OCI-LY3 (cell line): ENCODE measurements around the gene WDR27.

Experiments
- H2AFZ ChIP-seq: fragments of 200-600, 300-600 bp; shearing (Covaris generic); 2 replicates; pipeline ENCODE4 v1.6.0; 2014; ENCODE audit warnings: antibody characterized with exemption, low read depth, low read length
- H3K27ac ChIP-seq: fragments of 200-600, 300-600 bp; sonication (generic); 2 replicates; pipeline ENCODE4 v1.5.1; 2014; ENCODE audit warnings: mild to moderate bottlenecking, low read length, moderate library complexity, mixed read lengths
- H3K27me3 ChIP-seq: fragments of 200-600, 300-600 bp; sonication (generic); 2 replicates; pipeline ENCODE4 v1.6.1; 2014; ENCODE audit warnings: low read depth, low read length, mixed read lengths
- H3K36me3 ChIP-seq: fragments of 200-600, 300-600 bp; sonication (generic); replicated peaks from 2 replicates; pipeline ENCODE3; 2014; ENCODE audit warnings: low read depth, low read length, mixed read lengths
- H3K4me1 ChIP-seq: fragments of 300-600, 200-600 bp; sonication (generic); 2 replicates; pipeline ENCODE4 v1.6.1; 2014; ENCODE audit warnings: low read length, mixed read lengths
- H3K4me2 ChIP-seq: fragments of 200-600, 300-600 bp; sonication (generic); 2 replicates; pipeline ENCODE4 v1.6.1; 2014; ENCODE audit warnings: low read length, mixed read lengths
- H3K4me3 ChIP-seq: fragments of 300-600, 200-600 bp; sonication (generic); 2 replicates; pipeline ENCODE4 v1.5.1; 2014; ENCODE audit warnings: antibody characterized with exemption, mild to moderate bottlenecking, low read length, moderate library complexity
- H3K79me2 ChIP-seq: fragments of 300-600, 200-600 bp; shearing (Covaris generic); 2 replicates; pipeline ENCODE4 v1.6.1; 2014; ENCODE audit warnings: mild to moderate bottlenecking, low read length, mixed read lengths
- H3K9ac ChIP-seq: fragments of 300-600, 200-600 bp; shearing (Covaris generic); 2 replicates; pipeline ENCODE4 v1.6.0; 2014; ENCODE audit warnings: mild to moderate bottlenecking, low read length, moderate library complexity
- H3K9me3 ChIP-seq: fragments of 200-600, 300-600 bp; shearing (Covaris generic); 2 replicates; pipeline ENCODE4 v1.6.1; 2014; ENCODE audit warnings: low read length, mixed read lengths; ENCODE audit not compliant: insufficient read depth
- H4K20me1 ChIP-seq: fragments of 200-600, 300-600 bp; sonication (generic); 2 replicates; pipeline ENCODE4 v1.6.1; 2016; ENCODE audit warnings: low read length, mixed read lengths; ENCODE audit not compliant: insufficient read depth
- CTCF ChIP-seq: fragments of 200-600, 300-600 bp; sonication (generic); IDR thresholded peaks from 2 replicates; pipeline ENCODE4 v1.5.1; 2014; ENCODE audit warnings: antibody characterized with exemption, low read length, low read depth
- EZH2phosphoT487 ChIP-seq: fragments of 200-600 bp; shearing (Covaris generic); IDR thresholded peaks from 2 replicates; pipeline ENCODE4 v1.6.1; 2018; ENCODE audit warnings: antibody characterized with exemption, mixed run types, low read depth

The WDR27 gene

GRCh38 chr6:169420912-169421543 is 280.8 kb downstream of the WDR27 start:
- Histone ChIP-seq H3K79me2 (no peaks in the 10 kb centered on the region), H4K20me1 (no peaks in the 10 kb centered on the region), H3K4me2 (no peak overlapping the region), H3K9me3 (no peaks in the 10 kb centered on the region), H2AFZ (no peak overlapping the region), H3K4me1 (no peaks in the 10 kb centered on the region), H3K27ac (no peak overlapping the region), H3K36me3 (no peaks in the 10 kb centered on the region), H3K27me3 (no peaks in the 10 kb centered on the region), H3K9ac (no peak overlapping the region), H3K4me3 (no peak overlapping the region)
- TF ChIP-seq CTCF (no peak), EZH2phosphoT487 (no peak)

GRCh38 chr6:169417101-169417500 is 284.7 kb downstream of the WDR27 start:
- H3K9me3 ChIP-seq, result no peaks in the 10 kb centered on the region

GRCh38 chr6:169416249-169416648 is 285.6 kb downstream of the WDR27 start:
- TF ChIP-seq EZH2phosphoT487, result no peak
- TF ChIP-seq CTCF, result no peak
- H3K4me1 ChIP-seq, result no peaks in the 10 kb centered on the region
- no peaks in the 10 kb centered on the region for H3K27me3 ChIP-seq
- no peaks in the 10 kb centered on the region for H3K79me2 ChIP-seq
- no peak overlapping the region for H2AFZ ChIP-seq
- no peak overlapping the region for H3K9ac ChIP-seq
- no peak overlapping the region for H3K4me3 ChIP-seq
- H3K27ac ChIP-seq, result no peak overlapping the region
- H4K20me1 ChIP-seq, result no peaks in the 10 kb centered on the region
- H3K9me3 ChIP-seq, result no peaks in the 10 kb centered on the region
- no peak overlapping the region for H3K4me2 ChIP-seq
- no peaks in the 10 kb centered on the region for H3K36me3 ChIP-seq

More at GRCh38 chr6:169417101-169417500, 284.7 kb downstream of the WDR27 start:
- Histone ChIP-seq H3K36me3 (no peaks in the 10 kb centered on the region), H4K20me1 (no peaks in the 10 kb centered on the region), H3K4me2 (no peak overlapping the region), H3K4me3 (no peak overlapping the region), H3K27ac (no peak overlapping the region), H3K27me3 (no peaks in the 10 kb centered on the region), H2AFZ (no peak overlapping the region), H3K4me1 (no peaks in the 10 kb centered on the region), H3K9ac (no peak overlapping the region), H3K79me2 (no peaks in the 10 kb centered on the region)
- TF ChIP-seq CTCF, result no peak
- no peak for TF ChIP-seq EZH2phosphoT487

GRCh38 chr6:169415179-169415578 is 286.6 kb downstream of the WDR27 start:
- Histone ChIP-seq H3K4me1 (no peaks in the 10 kb centered on the region), H3K79me2 (no peaks in the 10 kb centered on the region), H3K36me3 (no peaks in the 10 kb centered on the region), H3K27me3 (no peaks in the 10 kb centered on the region), H3K4me2 (no peak overlapping the region), H3K9ac (no peak overlapping the region), H4K20me1 (no peaks in the 10 kb centered on the region), H3K9me3 (no peaks in the 10 kb centered on the region), H3K4me3 (no peak overlapping the region), H2AFZ (no peak overlapping the region), H3K27ac (no peak overlapping the region)
- TF ChIP-seq EZH2phosphoT487 (no peak), CTCF (no peak)
